GM19023 (cell line): ENCODE results near the gene UACA.
"Not testable (repeated sequence)": the region's sequence is repeated elsewhere in the genome, so short reads cannot be mapped to it uniquely, and the experiment has no call there.

Experiments used
- ATAC-seq: cut with Tn5 transposase; IDR thresholded peaks from one replicate; pipeline ENCODE4 v1.9.1; 2021; ENCODE audit warnings: mild to moderate bottlenecking, moderate library complexity; ENCODE audit not compliant: unreplicated experiment

UACA gene

GRCh38 chr15:70763120-70763949, at the start of gene UACA:
Gene UACA, minus strand, starts transcription at chr15:70763558. Its CDS starts 151 bp downstream, at chr15:70763407.
- ATAC-seq: peak; percentile 89

GRCh38 chr15:70812827-70813364, 49.5 kb upstream of the UACA start:
- no peak for ATAC-seq

GRCh38 chr15:70810916-70811578, 47.7 kb upstream of the UACA start:
- no peak for ATAC-seq

GRCh38 chr15:70806992-70807712, 43.8 kb upstream of the UACA start:
- no peak for ATAC-seq

GRCh38 chr15:70804388-70804787, 41.0 kb upstream of the UACA start:
- ATAC-seq: not testable (repeated sequence)

GRCh38 chr15:70802629-70803028, 39.3 kb upstream of the UACA start:
- no peak for ATAC-seq

GRCh38 chr15:70801109-70801508, 37.8 kb upstream of the UACA start:
- no peak for ATAC-seq

DNA sequence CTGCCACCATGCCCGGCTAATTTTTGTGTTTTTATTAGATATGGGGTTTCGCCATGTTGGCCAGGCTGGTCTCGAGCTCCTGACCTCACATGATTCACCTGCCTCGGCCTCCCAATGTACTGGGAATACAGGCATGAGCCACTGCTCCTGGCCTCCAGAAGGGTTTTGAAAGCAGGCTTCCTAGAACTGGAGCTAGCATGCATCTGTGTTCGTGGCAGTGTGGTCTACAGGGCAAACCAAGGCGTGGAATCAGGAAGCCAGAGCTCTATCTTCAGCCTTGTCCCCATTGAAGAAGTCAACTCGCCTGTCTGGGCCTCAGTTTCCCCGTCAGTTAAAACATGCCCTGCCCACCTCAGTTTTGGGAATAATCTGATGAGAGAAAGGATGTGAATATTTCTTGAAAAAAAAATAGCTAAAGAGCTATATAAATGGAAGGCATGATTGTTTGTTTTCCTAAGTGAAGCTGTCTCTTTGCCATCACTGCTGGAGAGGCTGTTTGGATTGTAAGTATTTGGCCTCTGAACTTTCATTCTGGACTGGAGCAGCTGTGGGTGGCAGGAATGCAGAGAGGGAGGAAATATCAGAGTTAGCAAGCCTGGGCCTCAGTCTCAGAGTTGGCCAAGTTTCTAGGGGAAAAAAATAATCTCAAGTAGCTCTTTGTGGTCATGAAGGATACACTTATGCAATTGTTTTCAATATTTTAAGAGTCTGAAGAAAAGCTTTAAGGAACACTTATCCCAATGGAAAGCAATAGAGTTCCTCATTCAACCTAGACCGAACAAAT, 36.5 kb upstream of the UACA start:
- ATAC-seq: no peak

DNA sequence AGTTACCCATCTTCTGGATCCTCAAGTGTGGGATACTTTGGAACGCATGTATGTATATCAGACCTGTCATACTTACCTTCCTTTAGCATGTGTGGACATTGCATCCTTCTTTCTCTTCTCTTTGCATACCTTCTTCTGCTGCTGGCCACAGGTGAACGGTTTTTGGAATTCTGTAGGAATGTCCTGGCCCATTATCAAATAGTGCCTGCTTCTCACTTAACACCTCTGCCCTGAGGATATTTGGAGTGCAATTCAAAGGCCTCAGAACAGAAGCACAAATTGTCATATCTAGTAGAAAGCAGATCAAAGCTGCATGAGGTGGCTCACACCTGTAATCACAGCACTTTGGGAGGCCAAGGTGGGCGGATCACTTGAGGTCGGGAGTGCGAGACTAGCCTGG, 34.1 kb upstream of the UACA start:
- no peak for ATAC-seq

- no peak for ATAC-seq
These were observed 33.4 kb upstream of the UACA start for GRCh38 chr15:70796516-70797310.

DNA sequence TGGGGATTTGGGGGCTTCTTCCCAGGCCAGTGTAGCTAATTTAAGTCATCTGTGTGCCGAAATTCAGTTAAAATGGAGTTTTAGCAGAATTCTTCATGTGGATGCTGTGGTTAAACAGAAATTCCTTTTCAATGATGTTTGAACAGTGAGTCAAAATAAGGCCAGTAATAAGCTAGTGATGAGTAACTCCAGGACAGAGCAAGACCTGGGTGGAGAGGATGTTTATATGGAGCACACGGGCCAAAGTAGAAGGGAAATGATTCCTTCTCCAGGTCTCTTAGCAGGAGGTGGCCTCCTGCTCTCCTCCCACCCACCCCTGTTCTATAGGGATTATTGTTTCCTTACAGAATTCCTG, 31.9 kb upstream of the UACA start:
- no peak for ATAC-seq

GRCh38 chr15:70794596-70795310, 31.4 kb upstream of the UACA start:
- ATAC-seq: no peak

DNA sequence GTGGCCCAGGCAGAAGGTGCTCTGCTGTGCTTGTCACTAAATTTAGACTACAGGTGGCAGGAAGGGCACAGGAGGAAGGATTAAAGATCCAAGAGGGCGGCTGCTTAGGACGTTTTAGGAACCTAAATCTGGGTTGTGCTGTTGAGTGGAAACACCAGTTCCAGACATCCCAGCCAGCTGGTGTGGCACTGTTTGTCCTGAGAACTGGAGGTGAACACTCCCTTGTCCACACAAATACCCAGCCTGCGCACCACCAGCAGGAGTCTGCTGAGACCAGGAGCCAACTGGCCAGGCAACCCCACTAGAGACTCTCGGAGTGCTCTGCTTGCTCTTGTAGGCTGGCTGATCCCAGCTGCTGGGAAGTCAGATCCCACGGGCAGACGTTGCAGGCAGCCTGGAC, 30.3 kb upstream of the UACA start:
- ATAC-seq: no peak

DNA sequence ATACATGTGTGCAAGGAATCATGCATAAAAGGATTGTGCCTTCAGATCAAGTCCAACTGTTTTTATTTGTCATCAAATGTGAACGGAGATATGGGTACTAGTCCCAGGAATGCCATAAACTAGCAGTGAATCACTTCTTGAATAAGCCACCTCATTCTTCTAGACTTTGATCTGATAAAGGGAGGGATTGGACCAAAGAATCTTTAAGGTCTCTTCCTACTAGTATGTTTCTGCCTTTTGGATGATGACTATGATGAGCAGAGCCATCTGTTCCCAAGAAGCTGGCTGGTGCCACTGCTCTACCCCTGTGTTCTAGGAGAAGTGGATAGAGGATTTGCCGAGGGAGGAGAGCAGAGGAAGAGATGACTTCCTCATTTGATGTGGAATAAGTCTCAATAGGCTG, 28.8 kb upstream of the UACA start:
- no peak for ATAC-seq

GRCh38 chr15:70791259-70791658, 27.9 kb upstream of the UACA start:
- ATAC-seq: no peak

DNA sequence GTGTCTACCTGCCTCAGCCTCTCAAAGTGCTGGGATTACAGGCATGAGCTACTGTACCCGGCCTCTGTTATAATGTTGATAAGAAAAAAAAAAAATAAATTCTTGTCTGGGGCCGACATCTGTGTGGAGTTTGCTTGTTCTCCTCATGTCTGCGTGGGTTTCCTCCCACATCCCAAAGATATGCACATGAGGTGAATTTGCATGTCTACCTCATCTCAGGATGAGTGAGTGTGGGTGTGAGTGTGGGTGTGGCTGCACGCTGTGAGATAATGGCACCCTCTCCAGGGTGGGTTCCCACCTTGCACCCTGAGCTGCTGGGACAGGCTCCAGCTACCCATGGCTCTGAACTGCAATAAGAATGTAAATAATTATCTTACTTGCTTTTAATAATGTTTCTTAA, 25.9 kb upstream of the UACA start:
- no peak for ATAC-seq

GRCh38 chr15:70788114-70789049, 25.0 kb upstream of the UACA start:
- no peak for ATAC-seq

DNA sequence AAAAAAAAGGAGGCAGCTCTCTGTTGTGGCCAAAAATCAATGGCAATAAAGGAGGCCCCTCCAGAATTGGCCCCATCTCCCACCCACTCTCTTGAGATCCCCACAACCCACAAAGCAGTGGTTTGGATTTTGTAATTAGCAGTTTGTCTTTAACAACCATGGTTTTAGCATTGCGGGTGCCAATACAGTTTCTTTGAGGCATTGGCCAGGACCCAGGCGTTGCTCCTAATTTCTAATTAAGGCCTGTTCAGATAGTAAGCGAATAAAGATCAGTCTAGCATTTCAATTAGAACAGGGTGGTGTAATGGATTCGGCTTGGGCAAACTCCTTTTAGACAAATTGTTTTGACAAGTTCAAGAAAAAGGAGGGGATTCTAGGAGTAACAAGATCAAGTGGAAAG, 23.6 kb upstream of the UACA start:
- ATAC-seq: no peak
